VCaP (cell line): ENCODE measurements around the gene PGS1.
"Not testable (repeated sequence)": the region's sequence is repeated elsewhere in the genome, so short reads cannot be mapped to it uniquely, and the experiment has no call there.

ENCODE experiments used
- H3K27ac ChIP-seq: fragments of 450-650 bp; 2 replicates; pipeline ENCODE4 v1.5.1; 2017
- CTCF ChIP-seq: fragments of 450-650 bp; conservative IDR thresholded peaks from 2 replicates; pipeline ENCODE4 v1.5.1; 2017; ENCODE audit warnings: mild to moderate bottlenecking, moderate library complexity

Gene PGS1, protein sequence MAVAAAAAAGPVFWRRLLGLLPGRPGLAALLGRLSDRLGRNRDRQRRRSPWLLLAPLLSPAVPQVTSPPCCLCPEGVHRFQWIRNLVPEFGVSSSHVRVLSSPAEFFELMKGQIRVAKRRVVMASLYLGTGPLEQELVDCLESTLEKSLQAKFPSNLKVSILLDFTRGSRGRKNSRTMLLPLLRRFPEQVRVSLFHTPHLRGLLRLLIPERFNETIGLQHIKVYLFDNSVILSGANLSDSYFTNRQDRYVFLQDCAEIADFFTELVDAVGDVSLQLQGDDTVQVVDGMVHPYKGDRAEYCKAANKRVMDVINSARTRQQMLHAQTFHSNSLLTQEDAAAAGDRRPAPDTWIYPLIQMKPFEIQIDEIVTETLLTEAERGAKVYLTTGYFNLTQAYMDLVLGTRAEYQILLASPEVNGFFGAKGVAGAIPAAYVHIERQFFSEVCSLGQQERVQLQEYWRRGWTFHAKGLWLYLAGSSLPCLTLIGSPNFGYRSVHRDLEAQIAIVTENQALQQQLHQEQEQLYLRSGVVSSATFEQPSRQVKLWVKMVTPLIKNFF

DNA sequence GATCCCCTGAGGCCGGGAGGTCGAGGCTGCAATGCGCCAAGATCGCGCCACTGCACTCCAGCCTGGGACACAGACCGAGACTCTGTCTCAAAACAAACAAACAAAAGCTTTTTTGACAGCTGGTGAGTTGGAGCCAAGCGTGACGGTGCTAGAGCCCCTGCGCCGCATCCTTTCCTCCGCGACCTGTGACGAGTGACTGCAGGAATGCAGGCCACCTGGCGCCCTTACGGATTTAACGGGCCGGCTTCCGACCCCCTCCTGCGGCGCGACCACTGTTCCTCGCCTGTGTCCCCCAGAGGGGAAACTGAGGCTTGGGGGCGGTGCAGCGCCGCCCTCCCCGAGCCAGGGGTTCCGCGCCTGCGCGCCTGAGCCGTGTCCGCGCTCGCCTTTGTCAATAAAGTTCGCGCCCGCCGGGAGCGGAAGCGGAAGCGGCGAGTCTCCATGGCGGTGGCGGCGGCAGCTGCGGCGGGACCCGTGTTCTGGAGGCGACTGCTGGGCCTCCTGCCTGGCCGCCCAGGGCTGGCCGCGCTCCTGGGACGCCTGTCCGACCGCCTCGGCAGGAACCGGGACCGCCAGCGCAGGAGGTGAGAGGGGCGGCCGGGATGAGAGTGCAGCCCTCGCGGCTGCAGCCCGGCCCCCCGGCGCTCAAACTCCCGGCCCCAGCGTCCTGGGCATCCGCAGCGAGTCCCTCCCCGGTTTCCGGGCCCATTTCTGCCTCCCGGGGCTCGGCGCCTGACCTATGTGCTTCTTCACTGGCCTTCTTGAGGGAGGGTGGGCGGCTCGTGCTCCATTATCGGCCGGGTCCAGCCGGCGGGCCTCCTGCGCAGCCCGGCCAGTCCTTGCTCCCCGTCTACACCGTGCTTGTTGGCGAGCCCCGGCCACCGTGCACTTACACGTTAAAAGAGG lies at the start of gene PGS1:
Gene PGS1 (plus strand): TSS at position 425 of the 906 bp plus-strand sequence. CDS start 17 bp downstream, at position 442.
- peak within 1 kb of the TSS; percentile 80 for H3K27ac ChIP-seq
- TF ChIP-seq CTCF, result no peak

DNA sequence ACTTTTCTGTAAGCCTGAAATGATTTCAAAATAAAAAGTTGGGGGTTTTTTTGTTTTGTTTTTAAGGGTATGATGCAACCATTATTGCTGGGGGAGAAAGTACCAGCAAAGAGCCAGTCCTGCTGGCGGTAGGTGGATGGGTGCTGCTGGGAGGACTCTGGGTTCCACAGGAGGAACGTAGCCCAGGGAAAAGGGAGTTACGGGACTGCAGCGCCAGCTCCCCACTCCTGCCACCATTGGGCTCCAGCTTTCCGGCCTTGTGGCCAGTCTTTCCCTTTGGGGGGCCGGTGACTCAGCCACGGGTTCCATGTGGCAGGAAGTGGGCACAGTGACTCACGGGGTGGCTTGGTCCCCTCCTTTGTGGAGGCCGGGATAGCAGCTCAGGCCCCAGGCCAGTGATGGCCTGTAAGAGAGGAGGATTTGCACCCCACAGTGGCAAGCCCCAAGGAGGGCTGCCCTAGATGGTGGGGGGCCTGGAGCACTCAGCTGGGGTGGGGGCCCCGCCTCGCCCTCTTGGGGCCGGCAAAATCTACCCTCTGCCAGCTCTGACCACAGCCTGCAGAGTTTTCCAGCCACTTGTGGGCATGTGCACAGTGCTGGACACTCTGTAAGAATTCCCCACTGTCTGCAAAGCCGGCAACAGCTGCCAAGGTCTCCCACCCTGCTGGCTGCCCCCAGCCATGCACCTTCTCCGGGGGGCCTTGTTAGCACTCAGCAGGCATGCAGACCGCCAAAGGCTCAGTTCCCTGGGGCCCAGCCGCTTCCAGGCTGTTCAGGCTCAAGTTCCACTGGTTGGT lies 49.0 kb upstream of the PGS1 start:
- H3K27ac ChIP-seq, result no peak overlapping the region
- TF ChIP-seq CTCF, result no peak

DNA sequence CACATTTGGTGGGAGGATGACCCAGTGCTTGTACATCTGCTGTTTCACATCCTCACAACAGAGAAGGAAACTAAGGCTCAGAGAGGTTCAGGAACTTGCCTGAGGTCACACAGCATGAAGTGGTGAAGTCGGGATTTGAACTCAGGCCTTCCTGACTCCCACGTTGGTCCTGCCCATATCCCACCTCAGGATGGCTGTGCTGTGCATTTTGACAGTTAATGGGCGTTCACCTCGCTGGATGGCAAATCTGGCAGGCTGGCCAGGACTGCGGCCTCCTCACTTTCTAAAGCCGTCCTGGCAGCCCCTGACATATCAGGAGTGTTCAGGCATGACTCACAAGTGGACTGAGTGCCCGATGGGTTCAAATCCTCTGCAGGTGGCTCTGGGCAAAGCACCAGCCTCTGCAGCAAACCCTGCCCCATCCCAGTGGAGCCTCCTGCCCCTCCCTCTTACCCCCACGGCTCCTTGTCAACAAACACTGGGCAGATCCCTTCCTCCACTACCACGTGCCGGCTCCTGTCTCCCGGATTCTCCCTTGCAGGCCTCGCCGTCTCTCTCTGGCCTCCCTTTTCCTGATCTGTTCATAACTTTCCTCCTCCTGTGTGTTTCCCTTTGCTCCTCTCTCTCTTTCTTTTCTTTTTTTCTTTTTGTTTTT lies 47.8 kb upstream of the PGS1 start:
- no peak for TF ChIP-seq CTCF
- H3K27ac ChIP-seq, result no peak overlapping the region

GRCh38 chr17:78331355-78331754 lies 47.1 kb upstream of the PGS1 start:
- H3K27ac ChIP-seq, result not testable (repeated sequence)

DNA sequence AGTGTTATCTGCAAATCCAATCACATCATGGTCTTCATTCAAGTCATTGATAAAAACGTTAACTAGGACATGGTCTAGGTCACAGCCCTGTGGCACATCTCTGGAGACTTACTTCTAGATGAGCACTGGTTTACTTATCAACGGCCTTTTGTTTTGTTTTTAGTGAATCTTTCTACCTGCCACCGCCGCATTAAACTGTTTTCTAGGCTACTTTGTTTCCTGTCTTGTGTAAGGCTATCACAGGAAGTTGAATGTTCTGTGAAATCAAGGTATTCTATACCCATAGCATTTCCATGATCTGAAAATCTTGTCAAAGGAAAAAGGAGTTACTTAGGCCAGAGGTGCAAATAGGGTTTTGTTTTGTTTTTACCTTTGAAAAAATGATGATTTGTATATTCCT lies 45.5 kb upstream of the PGS1 start:
- no peak for TF ChIP-seq CTCF
- H3K27ac ChIP-seq, result no peak overlapping the region

- TF ChIP-seq CTCF, result no peak
- no peak overlapping the region for H3K27ac ChIP-seq
Observed at GRCh38 chr17:78335209-78335608, 43.2 kb upstream of the PGS1 start.
